Heart left ventricle (tissue), 13 donors: ENCODE data around the gene AKAP9.

Experiments
- CTCF ChIP-seq, 12 donors: fragments of 200-600 bp; sonication (generic) in 4 of 12; IDR thresholded peaks; one replicate each; pipeline versions ENCODE4 v1.5.0 to v1.8.0; 2018 to 2022; ENCODE audit warnings: antibody characterized with exemption in 12 of 12, mild to moderate bottlenecking in 5 of 12
- POLR2A ChIP-seq, 2 donors: fragments of 450-650 bp; IDR thresholded peaks; one replicate each; pipeline ENCODE4 v1.6.1; 2017; ENCODE audit warnings: antibody characterized with exemption in 2 of 2, mild to moderate bottlenecking in 2 of 2, moderate library complexity in 2 of 2
- donor health status: ischemic (EF 13 %, LVEDD 7.1; RV severe dilation, severe dysfunction).
- donor health status: DM: no; HTN: yes; CAD: no.
- donor health status: DM: no; HTN: no; CAD: no.
- donor health status: ischemic (EF 25% LVEDD 6.9; RV normal size, moderate dysfunction).
- donor health status: ischemic (EF 25% LVEDD 5.7; RV mildly dilated, moderate dysfunction).
- donor health status: ischemic (EF 35%, LVEDD 5.7; RV mildly dilated, moderate dysfunction).
- donor health status: nonischemic (EF 11% LVEDD 7.7; RV severe dilation, severe dysfunction).
- donor health status: DM: yes; HTN: yes; CAD: no.
- donor health status: PGD.
- donor health status: ischemic (EF 29% LVEDD 5.4; RV normal size, mild dysfunction).
- donor health status: nonischemic (EF 23%, LVEDD 6.1; RV moderate dilation, normal function).

- TF ChIP-seq POLR2A (IDR thresholded peaks at IDR 0.05) = no peak
- no peak for TF ChIP-seq CTCF (IDR thresholded peaks at IDR 0.05)
Observed at GRCh38 chr7:91957823-91958222, 17.2 kb downstream of the AKAP9 start.
